ENCODE measurements around the gene CETN2.

DNA sequence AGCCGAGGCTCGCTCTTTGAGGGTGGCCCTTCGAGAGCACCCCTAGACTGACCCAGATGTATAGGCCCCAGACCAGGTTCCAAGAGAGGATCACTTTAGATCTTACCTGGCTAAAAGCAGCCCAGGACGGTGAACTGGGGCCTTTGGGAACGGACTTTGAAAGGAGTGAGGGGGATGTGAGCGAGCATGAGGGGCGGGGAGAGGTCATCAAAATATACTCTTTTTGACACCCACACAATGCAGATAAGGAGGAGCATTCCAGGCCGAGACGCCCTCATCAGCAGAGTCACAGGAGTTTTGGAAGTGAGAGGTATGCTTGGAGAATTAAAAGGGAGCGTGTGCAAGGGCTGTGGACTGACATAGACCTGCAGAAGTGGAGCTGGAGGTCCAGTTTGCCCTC is 834 bp upstream of the CETN2 start:
- no peak for TF ChIP-seq YY1 (IDR thresholded peaks at IDR 0.05; ENCODE audit: insufficient read depth, insufficient read length)
- TF ChIP-seq SUZ12 (IDR thresholded peaks at IDR 0.05; ENCODE audit: extremely low read depth, insufficient read depth, insufficient read length) = no peak
- TF ChIP-seq ZNF274 (IDR thresholded peaks at IDR 0.05; ENCODE audit: low read depth, low read length) = no peak

Measured in NT2/D1 (cell line).